IMR-90 (cell line): ENCODE results near the gene TRMT11. TPM values are rescaled to one million over a fixed set of nuclear protein-coding genes. Genes with fewer than 3 reads are reported as not detected.

Experiments
- ATAC-seq: fragments of 200-7000 bp; cut with Tn5 transposase; 2 replicates; pipeline ENCODE4 v1.9.1; 2020; ENCODE audit warnings: low read depth, mild to moderate bottlenecking, moderate library complexity
- BruUV-seq: library from RNA; stranded (reverse); fragments of 400-500 nt; replicated peaks from 2 replicates; lab custom pipeline; 2021; lab: Mats Ljungman, UMichigan
- CTCF ChIA-PET: fragments of 300-600 bp; formaldehyde crosslinking; extraction: SDS; loops from one replicate; lab custom pipeline; 2021; ENCODE audit warnings: antibody characterized with exemption; lab: Yijun Ruan, JAX
- POLR2A ChIA-PET: fragments of 300-600 bp; sonication (Branson Sonifier 250); formaldehyde crosslinking; loops from one replicate; lab custom pipeline; 2022; ENCODE audit warnings: antibody characterized with exemption; ENCODE audit not compliant: unreplicated experiment; lab: Charles Lee
- DNase-seq: peaks from one replicate; pipeline ENCODE4 v3.0.0; 2013
- H2AFZ ChIP-seq: replicated peaks from 2 replicates; pipeline ENCODE3; 2013; ENCODE audit warnings: low read length, mild to moderate bottlenecking; ENCODE audit not compliant: poor library complexity
- H2AK5ac ChIP-seq: 2 replicates; pipeline ENCODE4 v1.6.1; 2013; ENCODE audit warnings: low read depth, low read length, inconsistent platforms
- H2AK9ac ChIP-seq: replicated peaks from 2 replicates; pipeline ENCODE3; 2013; ENCODE audit warnings: mild to moderate bottlenecking, low read depth, low read length, moderate library complexity; ENCODE audit not compliant: poor library complexity
- H2BK120ac ChIP-seq: 2 replicates; pipeline ENCODE4 v1.6.1; 2013; ENCODE audit warnings: low read depth, low read length, inconsistent platforms
- H2BK15ac ChIP-seq: 3 replicates; pipeline ENCODE4 v1.6.1; 2013; ENCODE audit warnings: low read depth, low read length, inconsistent platforms
- H2BK20ac ChIP-seq: 2 replicates; pipeline ENCODE4 v1.6.1; 2013; ENCODE audit warnings: low read depth, mild to moderate bottlenecking, inconsistent platforms, low read length, moderate library complexity
- H2BK5ac ChIP-seq: 2 replicates; pipeline ENCODE4 v1.6.1; 2013; ENCODE audit warnings: mild to moderate bottlenecking, low read depth, low read length, inconsistent platforms; ENCODE audit not compliant: poor library complexity, severe bottlenecking
- H3K14ac ChIP-seq: replicated peaks from 2 replicates; pipeline ENCODE4 v1.6.1; 2013; ENCODE audit warnings: low read depth, low read length, inconsistent platforms
- H3K18ac ChIP-seq: 2 replicates; pipeline ENCODE4 v1.6.1; 2013; ENCODE audit warnings: low read depth, low read length, control low read depth
- H3K23ac ChIP-seq: 2 replicates; pipeline ENCODE4 v1.6.1; 2013; ENCODE audit warnings: low read depth, low read length, inconsistent platforms
- H3K27ac ChIP-seq: 2 replicates; pipeline ENCODE4 v1.5.1; 2013; ENCODE audit warnings: mild to moderate bottlenecking, control low read depth, low read length; ENCODE audit not compliant: insufficient read depth
- H3K27me3 ChIP-seq: 2 replicates; pipeline ENCODE4 v1.6.1; 2013; ENCODE audit warnings: low read length; ENCODE audit not compliant: control insufficient read depth, insufficient read depth
- H3K36me3 ChIP-seq: 2 replicates; pipeline ENCODE4 v1.6.1; 2013; ENCODE audit warnings: low read length, mixed read lengths; ENCODE audit not compliant: control insufficient read depth, insufficient read depth
- H3K4ac ChIP-seq: 2 replicates; pipeline ENCODE4 v1.6.1; 2013; ENCODE audit warnings: low read depth, low read length, inconsistent platforms
- H3K4me1 ChIP-seq: 2 replicates; pipeline ENCODE4 v1.6.1; 2013; ENCODE audit warnings: low read length, mixed read lengths; ENCODE audit not compliant: control insufficient read depth, insufficient read depth
- H3K4me2 ChIP-seq: 2 replicates; pipeline ENCODE4 v1.6.1; 2013; ENCODE audit warnings: low read depth, mild to moderate bottlenecking, control low read depth, low read length, moderate library complexity
- H3K4me3 ChIP-seq: 2 replicates; pipeline ENCODE4 v1.5.1; 2013; ENCODE audit warnings: low read depth, mild to moderate bottlenecking, control low read depth, low read length, moderate library complexity; ENCODE audit not compliant: insufficient read depth
- H3K56ac ChIP-seq: 2 replicates; pipeline ENCODE4 v1.6.1; 2013; ENCODE audit warnings: low read length, inconsistent platforms; ENCODE audit not compliant: insufficient read depth; ENCODE audit errors: extremely low read depth
- H3K79me1 ChIP-seq, 2 experiments: 2 replicates each; pipeline ENCODE4 v1.6.1; 2013; ENCODE audit warnings: low read length in 2 of 2, inconsistent platforms in 1 of 2, low read depth in 1 of 2
- H3K9ac ChIP-seq: 2 replicates; pipeline ENCODE4 v1.6.1; 2013; ENCODE audit warnings: low read depth, low read length, control low read depth
- H3K9me1 ChIP-seq: 2 replicates; pipeline ENCODE4 v1.6.1; 2013; ENCODE audit warnings: low read length, inconsistent platforms; ENCODE audit not compliant: insufficient read depth
- H3K9me3 ChIP-seq: 2 replicates; pipeline ENCODE4 v1.6.1; 2013; ENCODE audit warnings: low read length; ENCODE audit not compliant: control insufficient read depth, insufficient read depth
- H4K20me1 ChIP-seq: 2 replicates; pipeline ENCODE4 v1.6.1; 2013; ENCODE audit warnings: low read length, inconsistent platforms; ENCODE audit not compliant: insufficient read depth
- H4K5ac ChIP-seq: 2 replicates; pipeline ENCODE4 v1.6.1; 2013; ENCODE audit warnings: mild to moderate bottlenecking, low read depth, low read length, control low read depth
- H4K8ac ChIP-seq, 2 experiments: 2 replicates each; pipeline ENCODE4 v1.6.1; 2013; ENCODE audit warnings: low read depth in 2 of 2, low read length in 2 of 2, control low read depth in 1 of 2, inconsistent platforms in 1 of 2
- H4K91ac ChIP-seq: 2 replicates; pipeline ENCODE4 v1.6.1; 2013; ENCODE audit warnings: low read depth, low read length, inconsistent platforms; ENCODE audit not compliant: insufficient read depth
- BHLHE40 ChIP-seq: fragments of 150-350 bp; IDR thresholded peaks from 2 replicates; pipeline ENCODE4 v1.6.1; 2016; ENCODE audit warnings: mild to moderate bottlenecking, low read depth, low read length
- CEBPB ChIP-seq: IDR thresholded peaks from 2 replicates; pipeline ENCODE4 v1.6.1; 2012; ENCODE audit warnings: low read depth, low read length, improper control_type of control experiment
- CHD1 ChIP-seq: IDR thresholded peaks from 2 replicates; pipeline ENCODE4 v1.6.1; 2012; ENCODE audit warnings: low read depth, low read length, improper control_type of control experiment
- ELK1 ChIP-seq: fragments of 150-350 bp; IDR thresholded peaks from 2 replicates; pipeline ENCODE4 v1.6.1; 2016; ENCODE audit warnings: low read depth, mild to moderate bottlenecking, low read length, moderate library complexity, borderline replicate concordance
- FOS ChIP-seq: fragments of 150-350 bp; IDR thresholded peaks from 2 replicates; pipeline ENCODE4 v1.6.1; 2016; ENCODE audit warnings: low read depth, low read length
- MAZ ChIP-seq: IDR thresholded peaks from 2 replicates; pipeline ENCODE4 v1.6.1; 2012; ENCODE audit warnings: low read depth, mild to moderate bottlenecking, low read length, improper control_type of control experiment, moderate library complexity, borderline replicate concordance
- NFE2L2 ChIP-seq: fragments of 150-350 bp; IDR thresholded peaks from 2 replicates; pipeline ENCODE4 v1.6.1; 2016; ENCODE audit warnings: low read depth, mild to moderate bottlenecking, low read length
- POLR2A ChIP-seq: IDR thresholded peaks from 2 replicates; pipeline ENCODE4 v1.6.1; 2012; ENCODE audit warnings: mild to moderate bottlenecking, low read depth, low read length
- RAD21 ChIP-seq: IDR thresholded peaks from 2 replicates; pipeline ENCODE4 v1.6.1; 2012; ENCODE audit warnings: low read length, improper control_type of control experiment
- RFX5 ChIP-seq: IDR thresholded peaks from 2 replicates; pipeline ENCODE4 v1.8.0; 2012; ENCODE audit warnings: low read depth, mild to moderate bottlenecking, low read length, moderate library complexity
- SMC3 ChIP-seq: fragments of 150-350 bp; IDR thresholded peaks from 2 replicates; pipeline ENCODE4 v1.6.1; 2016; ENCODE audit warnings: low read depth, mild to moderate bottlenecking, antibody characterized with exemption, low read length, moderate library complexity
- WGBS, 2 experiments: methylation state at CpG; one replicate each; pipeline versions ENCODE4 v1.1.5 to v1.1.7; 2013; ENCODE audit warnings: missing lambda C conversion rate in 2 of 2; ENCODE audit not compliant: insufficient read length in 1 of 2; ENCODE audit errors: extremely low coverage in 2 of 2; 5-methylcytosine and 5-hydroxymethylcytosine counted together
- dilution Hi-C: fragments of 300-500 bp; cut with HindIII; formaldehyde crosslinking; loops from one replicate; pipeline ENCODE4 v1.14.3; 2018; ENCODE audit warnings: low sequenced_read_pairs; ENCODE audit not compliant: unreplicated experiment
- in situ Hi-C: fragments of 300-500 bp; cut with MboI; formaldehyde crosslinking; loops from 3 replicates; pipeline ENCODE4 v1.14.3; 2019; ENCODE audit warnings: low sequenced_read_pairs, inconsistent platforms, mixed read lengths
- intact Hi-C: fragments of 100-400 bp; cut with micrococcal nuclease; formaldehyde crosslinking; loops from 2 replicates; pipeline ENCODE4 v1.10.0; 2022
- polyA plus RNA-seq, 3 experiments: library from polyadenylated mRNA; depleted of rRNA; stranded (reverse); fragments of >200 nt; gene quantifications; 2 replicates each; pipeline ENCODE4 v1.2.3, GENCODE V29; 2012; ENCODE audit warnings: low replicate concordance in 1 of 3
- total RNA-seq: library from RNA; depleted of rRNA; stranded (reverse); fragments of >200 nt; gene quantifications from 2 replicates; pipeline ENCODE4 v1.2.3, GENCODE V29; 2012
- TF ChIP-seq, protein P1 (sequence below): conservative IDR thresholded peaks from 2 replicates; pipeline ENCODE4 v1.5.1; 2012; ENCODE audit warnings: mild to moderate bottlenecking, low read depth, low read length, improper control_type of control experiment
- TF ChIP-seq, protein P2 (sequence below): fragments of 150-350 bp; IDR thresholded peaks from 2 replicates; pipeline ENCODE4 v1.6.1; 2017; ENCODE audit warnings: mild to moderate bottlenecking, antibody characterized with exemption, low read length, low read depth

TRMT11 gene
- total and polyA plus RNA-seq, 2 of the 4 experiments (the other 2 are of a cell fraction), result 14.3 to 19.0 TPM

- intact Hi-C loops (no loop called here), in situ Hi-C loops (loop anchor here (10.0 to 25.0 kb wide), 3 partner anchors 139 to 1077 kb away; partner anchors contain the start of genes CENPW and RSPO3), dilution Hi-C loops (no loop called here)
- TF ChIP-seq FOS, result no peak
- no peak for TF ChIP-seq RFX5
- no peak for TF ChIP-seq CHD1
- TF ChIP-seq MAZ, result no peak
- TF ChIP-seq POLR2A, result no peak
- TF ChIP-seq SMC3, result no peak
- TF ChIP-seq RAD21, result no peak
- TF ChIP-seq CEBPB, result no peak
- TF ChIP-seq BHLHE40, result no peak
- TF ChIP-seq NFE2L2, result no peak
- TF ChIP-seq, protein P1, sequence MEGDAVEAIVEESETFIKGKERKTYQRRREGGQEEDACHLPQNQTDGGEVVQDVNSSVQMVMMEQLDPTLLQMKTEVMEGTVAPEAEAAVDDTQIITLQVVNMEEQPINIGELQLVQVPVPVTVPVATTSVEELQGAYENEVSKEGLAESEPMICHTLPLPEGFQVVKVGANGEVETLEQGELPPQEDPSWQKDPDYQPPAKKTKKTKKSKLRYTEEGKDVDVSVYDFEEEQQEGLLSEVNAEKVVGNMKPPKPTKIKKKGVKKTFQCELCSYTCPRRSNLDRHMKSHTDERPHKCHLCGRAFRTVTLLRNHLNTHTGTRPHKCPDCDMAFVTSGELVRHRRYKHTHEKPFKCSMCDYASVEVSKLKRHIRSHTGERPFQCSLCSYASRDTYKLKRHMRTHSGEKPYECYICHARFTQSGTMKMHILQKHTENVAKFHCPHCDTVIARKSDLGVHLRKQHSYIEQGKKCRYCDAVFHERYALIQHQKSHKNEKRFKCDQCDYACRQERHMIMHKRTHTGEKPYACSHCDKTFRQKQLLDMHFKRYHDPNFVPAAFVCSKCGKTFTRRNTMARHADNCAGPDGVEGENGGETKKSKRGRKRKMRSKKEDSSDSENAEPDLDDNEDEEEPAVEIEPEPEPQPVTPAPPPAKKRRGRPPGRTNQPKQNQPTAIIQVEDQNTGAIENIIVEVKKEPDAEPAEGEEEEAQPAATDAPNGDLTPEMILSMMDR, result no peak
- TF ChIP-seq, protein P2, sequence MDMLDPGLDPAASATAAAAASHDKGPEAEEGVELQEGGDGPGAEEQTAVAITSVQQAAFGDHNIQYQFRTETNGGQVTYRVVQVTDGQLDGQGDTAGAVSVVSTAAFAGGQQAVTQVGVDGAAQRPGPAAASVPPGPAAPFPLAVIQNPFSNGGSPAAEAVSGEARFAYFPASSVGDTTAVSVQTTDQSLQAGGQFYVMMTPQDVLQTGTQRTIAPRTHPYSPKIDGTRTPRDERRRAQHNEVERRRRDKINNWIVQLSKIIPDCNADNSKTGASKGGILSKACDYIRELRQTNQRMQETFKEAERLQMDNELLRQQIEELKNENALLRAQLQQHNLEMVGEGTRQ, result no peak
- TF ChIP-seq ELK1, result no peak
- Histone ChIP-seq H3K4me1 (peaks cover 4% of the 10 kb centered on the region; the same call in 1 of the 2 replicates), H3K18ac (no peak overlapping the region), H3K4ac (peak overlapping the region; percentile 49; the same call in 1 of the 2 replicates), H3K27me3 (no peaks in the 10 kb centered on the region), H3K4me3 (no peak overlapping the region), H2AFZ (no peak overlapping the region), H3K23ac (no peak overlapping the region), H4K5ac (no peak overlapping the region), H3K79me1 (0 out of 4 replicates have a peak, but pooled peaks cover 0 to 3% of the 10 kb centered on the region in 2 experiments), H2BK5ac (no peak overlapping the region), H3K27ac (no peak overlapping the region), H3K14ac (no peak overlapping the region), H3K4me2 (no peak overlapping the region), H4K20me1 (no peaks in the 10 kb centered on the region), H3K9ac (no peak overlapping the region), H2AK9ac (no peak overlapping the region), H3K9me3 (no peaks in the 10 kb centered on the region), H2BK15ac (no peak overlapping the region), H3K9me1 (0 out of 2 replicates have a peak, but pooled peaks cover 3% of the 10 kb centered on the region), H4K8ac (no peak overlapping the region), H3K56ac (no peak overlapping the region), H2AK5ac (no peak overlapping the region), H4K91ac (no peak overlapping the region), H2BK20ac (no peak overlapping the region), H2BK120ac (no peak overlapping the region), H3K36me3 (no peaks in the 10 kb centered on the region; the same call in 1 of the 2 replicates)
- no CpG with 5 or more reads among the region's 2 CpGs for WGBS, 2 experiments
- no peak for DNase-seq
- POLR2A ChIA-PET, result no interaction called here
- CTCF ChIA-PET, result no interaction called here
- BruUV-seq, result no TSS peak
- ATAC-seq, result no peak
Measured at GRCh38 chr6:126035764-126036163, 49.4 kb downstream of the TRMT11 start.
